ENCODE data around the gene OTX1.
"Not testable (repeated sequence)": the region's sequence is repeated elsewhere in the genome, so short reads cannot be mapped to it uniquely, and the experiment has no call there.

DNA sequence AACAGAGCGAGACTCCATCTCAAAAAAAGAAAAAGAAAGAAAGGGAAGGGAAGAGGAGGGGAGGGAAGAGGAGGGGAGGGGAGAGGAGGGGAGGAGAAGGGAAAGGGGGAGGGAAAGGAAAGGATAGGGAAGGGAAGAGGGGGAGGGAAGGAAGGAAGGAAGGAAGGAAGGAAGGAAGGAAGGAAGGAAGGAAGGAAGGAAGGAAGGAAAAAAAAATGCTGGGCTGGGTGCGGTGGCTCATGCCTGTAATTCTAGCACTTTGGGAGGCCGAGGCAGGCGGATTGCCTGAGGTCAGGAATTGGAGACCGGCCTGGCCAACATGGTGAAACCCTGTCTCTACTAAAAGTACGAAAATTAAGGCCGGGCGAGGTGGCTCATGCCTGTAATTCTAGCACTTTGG is 30.9 kb upstream of the OTX1 start:
- TF ChIP-seq, protein P1, sequence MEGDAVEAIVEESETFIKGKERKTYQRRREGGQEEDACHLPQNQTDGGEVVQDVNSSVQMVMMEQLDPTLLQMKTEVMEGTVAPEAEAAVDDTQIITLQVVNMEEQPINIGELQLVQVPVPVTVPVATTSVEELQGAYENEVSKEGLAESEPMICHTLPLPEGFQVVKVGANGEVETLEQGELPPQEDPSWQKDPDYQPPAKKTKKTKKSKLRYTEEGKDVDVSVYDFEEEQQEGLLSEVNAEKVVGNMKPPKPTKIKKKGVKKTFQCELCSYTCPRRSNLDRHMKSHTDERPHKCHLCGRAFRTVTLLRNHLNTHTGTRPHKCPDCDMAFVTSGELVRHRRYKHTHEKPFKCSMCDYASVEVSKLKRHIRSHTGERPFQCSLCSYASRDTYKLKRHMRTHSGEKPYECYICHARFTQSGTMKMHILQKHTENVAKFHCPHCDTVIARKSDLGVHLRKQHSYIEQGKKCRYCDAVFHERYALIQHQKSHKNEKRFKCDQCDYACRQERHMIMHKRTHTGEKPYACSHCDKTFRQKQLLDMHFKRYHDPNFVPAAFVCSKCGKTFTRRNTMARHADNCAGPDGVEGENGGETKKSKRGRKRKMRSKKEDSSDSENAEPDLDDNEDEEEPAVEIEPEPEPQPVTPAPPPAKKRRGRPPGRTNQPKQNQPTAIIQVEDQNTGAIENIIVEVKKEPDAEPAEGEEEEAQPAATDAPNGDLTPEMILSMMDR (IDR thresholded peaks at IDR 0.05) = not testable (repeated sequence)
- TF ChIP-seq POLR2A (IDR thresholded peaks at IDR 0.05); POLR2AphosphoS5 (IDR thresholded peaks at IDR 0.05; ENCODE audit: insufficient read depth in 1 of 2, low read depth in 1 of 2): not testable (repeated sequence)
